Activated CD4-positive, CD25-positive, alpha-beta regulatory T cell treated with anti-CD3 and anti-CD28 coated beads, Interleukin-2, amount 50 U/mL, for 72 hours (primary cell): Measurements from ENCODE around the gene WDR83.
A peak's percentile ranks its signal among the peaks of the same experiment; 100 is the strongest.
"Not testable (repeated sequence)": the region's sequence is repeated elsewhere in the genome, so short reads cannot be mapped to it uniquely, and the experiment has no call there.

Experiments
- DNase-seq: peaks from one replicate; pipeline ENCODE4 v3.0.0; 2021

Gene WDR83

DNA sequence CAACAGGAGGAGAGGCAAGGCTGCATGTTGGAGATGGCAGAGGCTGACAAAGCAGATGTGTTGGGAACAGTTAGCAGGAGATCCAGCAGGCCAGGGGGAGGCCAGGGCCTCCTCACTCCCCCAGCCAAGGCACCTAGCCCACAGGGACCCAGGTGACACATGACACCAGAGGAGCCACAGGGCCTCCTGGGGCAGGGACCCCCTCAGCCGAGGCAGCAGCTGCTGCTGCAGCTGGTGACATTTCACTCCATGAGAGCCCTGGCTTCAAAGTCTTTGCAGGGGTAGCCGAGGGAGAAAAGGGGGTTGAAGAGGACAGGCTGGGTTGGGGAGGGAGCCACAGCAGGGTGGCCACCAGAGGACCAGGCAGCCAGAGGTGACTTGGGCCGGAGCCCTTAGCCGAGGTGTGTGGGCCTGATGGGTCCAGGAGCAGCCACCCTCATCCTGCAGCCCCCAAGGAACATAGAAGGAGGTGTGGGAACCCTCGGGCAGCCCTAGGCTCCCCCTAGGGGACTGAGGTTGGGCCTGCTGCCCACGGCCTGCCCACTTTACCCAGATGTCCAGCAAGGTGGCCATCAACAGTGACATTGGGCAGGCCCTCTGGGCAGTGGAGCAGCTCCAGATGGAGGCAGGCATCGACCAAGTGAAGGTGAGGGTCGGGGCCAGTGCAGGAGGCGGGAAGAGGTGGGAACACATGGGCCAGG is 21.0 kb downstream of the WDR83 start, which contains the start of gene GNG14:
Gene GNG14, plus strand, starts transcription at position 503 of the 701 bp plus-strand sequence. Its CDS starts 51 bp downstream, at position 554.
- DNase-seq: no peak

DNA sequence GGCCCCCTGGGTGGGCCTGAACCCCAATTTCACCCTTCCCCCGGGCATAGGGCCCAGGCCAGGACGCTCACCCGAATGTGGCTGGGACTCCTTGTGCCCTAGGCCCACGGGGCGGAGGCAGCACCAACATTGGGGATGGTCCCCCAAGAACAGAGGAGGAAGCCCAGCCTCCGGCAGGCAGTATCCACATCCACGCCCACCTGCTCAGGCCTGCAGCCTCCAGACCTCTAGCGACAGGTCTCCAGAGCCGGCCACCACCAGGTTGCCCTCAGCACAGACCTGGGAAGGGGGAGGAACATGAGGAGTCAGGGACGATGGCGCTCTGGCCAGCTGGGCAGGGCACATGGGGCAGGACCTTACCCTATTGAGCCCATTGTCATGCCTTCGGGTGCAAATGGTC is 22.4 kb downstream of the WDR83 start:
- no peak for DNase-seq

DNA sequence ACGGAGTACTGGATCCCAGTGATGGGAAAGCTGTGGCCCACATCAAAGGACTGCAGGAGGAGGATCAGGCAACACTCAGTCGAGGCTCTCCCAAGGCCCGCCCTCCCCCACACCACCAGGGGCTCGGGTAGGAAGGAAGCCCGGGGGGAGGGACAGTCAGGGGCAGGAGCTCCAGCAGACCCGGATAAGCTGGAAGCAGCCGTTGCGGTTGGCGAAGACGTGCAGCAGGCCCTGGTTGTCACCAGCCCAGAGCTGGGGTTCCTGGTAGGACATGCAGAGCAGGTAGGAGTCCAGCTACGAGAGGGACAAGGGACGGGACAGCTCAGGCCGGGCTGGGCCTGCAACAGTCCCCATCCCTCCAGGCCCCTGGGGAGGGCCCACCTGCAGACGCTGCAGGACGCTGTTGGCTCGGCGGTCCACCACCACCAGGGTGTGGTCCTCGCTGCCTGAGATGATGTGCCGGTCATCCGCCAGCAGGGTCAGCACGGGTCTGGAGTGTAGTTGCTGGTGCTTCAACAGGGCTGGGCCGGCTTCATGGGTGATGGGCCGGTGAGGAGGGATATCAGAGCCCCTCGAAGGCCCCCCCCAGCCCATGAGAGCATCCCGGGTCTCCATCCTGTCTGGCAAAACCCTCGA is 23.1 kb downstream of the WDR83 start:
- DNase-seq: no peak

DNA sequence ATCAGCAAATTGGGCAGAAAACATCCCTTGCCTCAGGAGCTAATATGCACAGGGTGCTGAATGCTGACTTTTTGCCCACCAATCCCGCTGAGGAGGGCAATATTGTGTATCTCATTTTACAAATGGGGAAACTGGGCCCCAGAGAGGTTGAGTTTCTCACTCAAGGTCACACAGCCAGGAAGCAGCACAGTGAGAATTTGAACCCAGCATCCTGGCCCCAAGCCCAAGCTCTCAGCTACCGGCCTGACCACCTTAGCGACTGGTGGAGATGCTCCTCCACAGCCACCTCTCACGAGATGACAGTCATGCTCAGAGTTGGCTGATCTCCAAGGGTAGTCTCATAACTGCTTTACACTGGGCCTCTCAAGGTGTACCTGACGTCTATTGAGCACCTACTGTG is 26.4 kb downstream of the WDR83 start:
- DNase-seq: no peak

DNA sequence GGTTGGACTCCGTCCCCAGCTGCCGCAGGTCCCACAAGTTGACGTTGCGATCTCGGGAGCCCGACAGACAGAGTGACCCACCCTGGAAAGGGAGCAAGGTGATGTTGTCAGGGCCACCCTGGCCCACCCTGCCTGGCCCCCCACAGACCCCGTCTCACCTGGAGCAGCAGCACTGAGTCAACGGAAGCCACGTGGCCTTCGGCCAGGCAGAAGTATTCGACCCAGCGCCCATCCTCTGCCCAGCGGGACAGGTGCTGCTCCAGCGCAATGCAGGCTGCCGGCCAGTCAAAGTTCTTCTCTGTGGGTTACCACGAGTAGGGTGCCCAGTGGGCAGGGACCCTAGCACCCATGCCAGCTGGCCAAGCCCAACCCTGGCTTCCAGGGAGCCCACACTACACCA is 28.0 kb downstream of the WDR83 start:
- no peak for DNase-seq

DNA sequence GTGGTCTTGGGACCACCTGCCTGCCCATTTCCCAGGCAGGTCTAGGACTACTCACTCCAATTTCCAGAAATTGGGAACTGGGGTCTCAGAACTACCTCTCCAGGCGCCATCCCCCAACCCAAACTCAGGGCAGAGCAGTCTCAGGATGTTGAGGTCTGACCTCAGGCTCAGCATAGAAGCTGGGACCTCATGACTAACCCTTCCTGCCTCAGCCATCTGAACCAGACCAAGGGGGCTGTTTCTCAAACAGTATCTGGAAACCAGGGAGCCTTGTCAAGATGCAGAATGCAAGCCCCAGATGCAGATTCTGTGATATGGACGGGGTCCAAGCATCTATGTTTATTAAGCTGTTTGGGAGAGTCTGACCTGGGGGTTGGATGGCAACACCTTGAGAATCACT is 28.5 kb downstream of the WDR83 start:
- no peak for DNase-seq

DNA sequence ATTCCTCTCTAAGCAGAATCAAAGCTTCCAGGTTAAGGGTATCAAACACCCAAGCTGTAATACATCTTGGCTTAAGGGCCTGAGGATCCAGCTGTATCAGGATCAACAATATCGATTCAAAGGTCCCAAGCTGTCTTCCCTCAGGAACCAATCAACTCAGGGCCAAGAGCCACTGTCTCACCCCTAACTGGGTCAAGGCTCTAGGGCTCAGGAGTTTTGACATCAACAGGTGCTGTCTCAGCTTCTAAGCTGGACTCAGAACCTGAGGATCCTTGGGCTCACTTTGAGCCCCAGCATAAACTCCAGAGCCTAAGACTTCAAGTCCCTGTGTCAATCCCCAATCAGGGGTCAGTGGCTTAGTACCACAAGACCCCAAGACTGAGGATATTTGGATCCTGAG is 28.9 kb downstream of the WDR83 start:
- DNase-seq: no peak

DNA sequence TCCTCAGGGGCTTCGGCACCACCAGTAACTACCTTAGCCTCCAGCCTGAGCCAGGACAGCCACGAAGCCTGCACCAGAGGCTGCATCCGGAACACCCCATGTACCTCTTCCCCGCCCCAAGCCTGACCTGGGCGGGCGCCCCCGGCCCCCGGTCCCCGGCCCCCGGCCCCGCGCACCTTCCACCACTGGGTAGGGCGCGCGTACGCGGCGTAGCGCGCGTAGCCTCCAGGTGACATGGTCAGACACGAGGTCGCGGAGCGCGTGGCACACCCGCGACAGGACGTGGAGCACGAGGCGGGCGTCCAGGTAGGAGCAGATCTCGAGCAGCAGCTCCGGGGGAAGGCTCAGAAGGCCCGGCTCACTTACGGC is 29.4 kb downstream of the WDR83 start:
- DNase-seq: no peak

DNA sequence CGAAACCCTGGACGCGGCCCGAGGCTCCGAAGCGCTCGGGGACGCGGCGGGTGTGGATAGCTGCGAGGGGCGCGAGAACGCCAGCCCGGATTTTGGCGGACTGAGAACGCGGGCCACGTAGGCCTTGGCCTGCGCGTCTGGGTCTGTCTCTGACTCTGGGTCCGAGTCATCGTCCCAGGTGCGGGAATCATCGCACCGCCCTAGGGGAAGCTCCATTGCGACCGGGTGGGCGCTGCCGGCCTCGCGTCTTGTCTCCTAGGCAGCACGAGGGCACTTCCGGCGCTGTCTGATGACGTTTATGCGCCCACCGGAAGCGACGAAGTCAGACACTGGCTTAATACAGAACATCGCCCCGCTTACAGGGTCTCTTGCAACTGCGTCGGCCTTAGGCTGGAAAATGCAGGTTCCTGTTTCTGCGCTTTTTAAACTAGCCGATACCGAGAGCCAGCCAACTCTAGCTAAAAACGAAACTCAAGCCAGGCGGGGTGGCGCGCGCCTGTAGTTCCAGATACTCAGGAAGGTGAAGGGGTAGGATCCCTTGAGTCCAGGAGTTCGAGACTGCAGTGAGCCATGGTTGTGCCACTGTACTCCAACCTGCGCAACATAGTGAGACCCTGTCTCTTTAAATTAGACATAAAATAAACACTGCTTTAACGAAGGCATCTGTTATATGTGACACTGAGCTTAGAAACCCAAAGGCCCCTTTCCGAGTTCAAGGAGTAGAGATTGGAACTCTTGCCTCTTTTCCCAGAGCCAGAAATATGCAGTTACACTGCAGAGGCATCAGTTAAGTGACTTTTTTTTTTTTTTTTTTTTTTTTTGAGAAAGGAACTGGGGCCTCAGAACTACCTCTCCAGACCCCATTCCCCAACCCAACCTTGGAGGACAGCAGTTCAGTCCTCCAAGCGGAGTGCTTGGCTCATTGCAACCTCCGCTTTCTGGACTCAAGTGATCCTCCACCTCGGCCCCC is 30.0 kb downstream of the WDR83 start, which contains the start of gene FBXW9:
Gene FBXW9, minus strand, starts transcription at position 266 of the 970 bp plus-strand sequence. Its CDS starts 50 bp downstream, at position 216.
- peak; percentile 98 for DNase-seq

DNA sequence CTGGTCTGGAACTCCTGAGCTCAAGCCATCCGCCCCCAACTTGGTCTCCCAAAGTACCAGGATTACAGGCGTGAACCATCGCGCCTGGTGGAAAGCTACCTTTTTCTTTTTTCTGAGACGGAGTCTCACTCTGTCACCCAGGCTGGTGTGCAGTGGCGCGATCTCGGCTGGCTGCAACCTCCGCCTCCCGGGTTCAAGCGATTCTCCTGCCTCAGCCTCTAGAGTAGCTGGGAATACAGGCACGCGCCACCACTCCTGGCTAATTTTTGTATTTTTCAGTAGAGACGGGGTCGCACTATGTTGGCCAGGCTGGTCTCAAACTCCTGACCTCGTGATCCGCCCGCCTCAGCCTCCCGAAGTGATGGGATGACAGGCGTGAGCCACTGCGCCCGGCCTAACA is 30.8 kb downstream of the WDR83 start:
- not testable (repeated sequence) for DNase-seq

DNA sequence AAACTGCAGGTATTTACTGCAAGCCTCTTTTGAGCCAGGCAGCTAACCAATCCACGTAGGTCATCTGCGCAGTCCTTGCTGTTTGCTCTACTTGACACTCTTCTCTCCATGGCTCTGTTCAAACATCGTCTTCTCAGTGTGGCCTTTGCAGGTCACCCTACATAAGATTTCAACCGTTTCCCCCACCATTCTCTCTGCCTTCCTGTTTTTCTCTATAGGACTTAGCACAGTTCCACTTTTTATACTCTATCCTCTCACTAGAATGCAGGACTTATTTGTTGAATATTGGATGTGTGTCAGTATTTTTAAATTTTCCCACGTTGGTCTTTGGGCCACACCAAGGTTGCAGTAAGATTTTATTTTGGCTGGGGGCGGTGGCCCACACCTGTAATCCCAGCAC is 31.5 kb downstream of the WDR83 start:
- DNase-seq: no peak

DNA sequence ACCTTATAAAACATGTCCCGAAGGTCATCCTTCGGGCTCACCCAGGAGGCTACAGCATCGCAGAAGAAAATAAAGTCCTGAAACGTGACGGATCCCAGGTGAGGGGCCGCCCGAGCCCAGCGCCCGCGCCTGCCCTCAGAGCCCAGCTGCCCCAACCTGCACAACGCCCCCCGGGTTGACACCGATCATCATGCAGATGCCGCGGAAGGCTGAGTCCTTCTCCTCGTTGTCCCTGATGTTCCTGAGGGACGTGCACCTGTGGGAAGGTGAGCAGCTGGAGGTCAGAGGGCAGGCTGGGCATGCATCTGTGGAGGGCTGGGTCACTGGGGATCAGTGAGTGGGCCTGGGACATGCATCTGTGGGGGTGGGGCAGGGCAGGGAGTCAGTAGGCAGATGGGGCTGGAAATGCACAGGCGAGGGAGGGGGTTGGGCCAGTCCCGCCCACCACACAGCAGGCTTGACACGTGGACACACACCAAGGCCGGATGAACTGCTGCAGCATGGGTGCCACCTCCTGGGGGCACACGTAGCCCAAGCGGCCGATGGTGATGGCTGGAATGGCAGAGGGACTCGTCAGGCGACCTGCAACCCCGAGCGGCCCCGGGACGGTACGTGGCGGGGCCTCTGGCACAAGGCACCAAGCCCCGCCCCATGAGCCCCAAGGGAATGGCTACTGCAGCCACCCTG is 35.1 kb downstream of the WDR83 start:
- DNase-seq: no peak

DNA sequence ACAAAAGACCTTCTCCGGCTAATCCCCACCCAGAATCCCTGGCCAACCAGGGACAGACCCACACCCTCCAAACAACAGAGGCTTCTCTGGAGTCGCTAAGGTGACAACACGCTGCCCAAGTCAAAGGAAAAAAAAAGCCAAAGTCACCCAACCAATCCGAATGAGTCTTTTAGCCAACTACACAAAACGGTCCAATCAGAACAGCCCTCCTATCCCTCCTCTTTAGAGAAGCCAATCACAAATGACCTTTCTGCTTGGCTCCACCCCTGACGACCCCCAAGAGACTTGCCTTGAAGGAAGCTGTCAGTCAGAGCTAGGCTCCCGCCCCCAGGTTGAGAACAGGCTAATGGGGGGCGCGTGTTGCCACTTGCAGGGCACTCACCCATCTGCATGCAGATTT is 36.4 kb downstream of the WDR83 start:
- DNase-seq: no peak

DNA sequence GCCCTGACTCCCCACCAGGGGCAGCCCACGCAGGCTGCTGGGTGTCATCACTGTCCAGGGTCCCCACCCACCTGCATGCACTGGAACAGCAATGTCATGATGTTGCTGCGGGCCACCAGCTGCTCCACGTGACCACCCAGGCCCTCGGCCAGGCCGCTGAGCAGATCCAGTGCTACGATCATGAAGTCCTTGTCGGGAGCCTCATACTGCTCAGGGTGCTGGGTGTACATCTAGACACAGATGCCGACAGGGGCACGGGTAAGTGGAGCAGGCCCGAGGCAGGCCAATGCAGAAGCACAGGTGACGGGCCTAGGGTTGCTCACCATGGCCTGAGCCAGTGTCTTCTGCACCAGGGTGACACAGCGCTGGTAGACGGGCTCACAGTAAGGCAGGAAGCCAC is 38.6 kb downstream of the WDR83 start:
- no peak for DNase-seq

DNA sequence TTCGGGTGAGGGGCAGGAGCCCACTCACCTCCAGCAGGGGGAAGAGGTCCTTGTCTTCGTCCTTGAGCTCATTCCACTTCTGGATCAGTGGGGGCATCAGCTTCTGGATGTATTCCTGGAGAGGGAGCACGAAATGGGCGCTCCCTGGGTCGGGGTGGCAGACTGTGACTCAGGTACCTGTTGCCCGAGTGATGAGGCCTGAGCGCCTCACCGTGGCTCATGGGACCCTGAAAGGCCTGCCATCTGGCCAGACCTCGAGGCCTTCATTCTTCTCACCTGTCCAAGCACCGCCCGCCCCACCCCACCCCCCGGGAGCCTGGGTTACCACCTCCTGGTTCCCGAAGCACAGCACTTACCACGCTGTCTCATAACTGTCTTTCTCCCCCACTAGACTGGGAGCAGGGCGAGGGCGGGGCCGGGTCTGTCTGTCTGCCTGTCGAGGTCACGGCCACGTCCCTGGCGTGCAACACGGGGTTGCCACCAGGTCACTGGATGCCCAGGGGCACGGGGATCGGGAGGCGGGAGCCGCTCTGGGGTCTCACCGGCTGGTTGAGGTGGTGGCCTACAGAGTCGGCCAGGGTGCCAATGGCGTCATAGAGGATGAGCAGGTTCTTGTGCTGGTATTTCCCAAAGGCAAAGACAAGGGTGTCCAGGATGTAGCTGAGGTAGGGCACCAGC is 39.2 kb downstream of the WDR83 start:
- DNase-seq: no peak

DNA sequence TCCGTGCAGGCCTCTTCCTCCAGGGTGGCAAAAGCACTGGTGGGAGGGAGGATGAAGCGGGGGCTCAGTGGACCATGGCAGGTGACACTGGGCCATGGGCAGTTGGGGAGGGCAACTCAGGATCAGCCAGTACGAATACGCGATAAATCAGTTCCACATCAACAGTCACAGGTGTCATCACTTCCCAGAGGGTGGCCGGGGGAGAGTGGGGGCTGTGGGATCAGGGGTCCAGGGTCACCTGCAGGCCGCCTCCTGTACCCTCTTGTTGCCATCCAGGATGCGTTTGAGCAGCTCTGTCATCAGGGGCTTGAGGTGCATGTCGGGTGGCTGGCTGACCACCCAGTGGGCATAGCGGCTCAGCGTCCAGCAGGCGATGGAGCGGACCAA is 39.7 kb downstream of the WDR83 start:
- no peak for DNase-seq

DNA sequence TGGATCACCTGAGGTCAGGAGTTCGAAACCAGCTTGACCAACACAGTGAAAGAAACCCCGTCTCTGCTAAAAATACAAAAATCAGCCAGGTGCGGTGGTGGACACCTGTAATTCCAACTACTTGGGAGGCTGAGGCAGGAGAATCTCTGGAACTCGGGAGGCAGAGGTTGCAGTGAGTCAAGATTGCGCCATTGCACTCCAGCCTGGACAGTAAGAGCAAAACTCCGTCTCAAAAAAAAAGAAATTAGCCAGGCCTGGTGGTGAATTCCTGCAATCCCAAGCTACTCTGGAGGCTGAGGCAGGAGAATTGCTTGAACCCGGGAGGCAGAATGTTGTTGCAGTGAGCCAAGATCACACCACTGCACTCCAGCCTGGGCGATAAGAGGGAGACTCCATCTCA is 42.0 kb downstream of the WDR83 start:
- no peak for DNase-seq

DNA sequence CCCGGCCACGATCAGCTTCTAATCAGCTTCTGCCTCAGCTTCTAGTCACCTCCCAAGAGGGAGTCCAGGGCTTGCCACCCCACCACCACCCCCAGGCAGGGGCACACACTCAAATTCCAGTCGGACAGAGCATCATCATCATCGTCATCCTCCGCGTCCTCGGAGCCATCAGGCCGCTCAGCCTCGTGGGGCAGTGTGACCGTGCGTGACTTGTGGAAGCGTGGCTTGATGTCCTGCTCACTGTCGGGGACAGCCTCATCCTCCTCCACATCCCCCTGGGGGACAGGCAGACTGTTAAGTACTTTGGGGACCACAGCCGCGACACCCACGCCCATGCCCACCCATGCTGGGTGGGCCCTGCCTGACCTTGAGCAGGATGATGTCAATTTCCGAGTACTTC is 44.6 kb downstream of the WDR83 start:
- DNase-seq: no peak

DNA sequence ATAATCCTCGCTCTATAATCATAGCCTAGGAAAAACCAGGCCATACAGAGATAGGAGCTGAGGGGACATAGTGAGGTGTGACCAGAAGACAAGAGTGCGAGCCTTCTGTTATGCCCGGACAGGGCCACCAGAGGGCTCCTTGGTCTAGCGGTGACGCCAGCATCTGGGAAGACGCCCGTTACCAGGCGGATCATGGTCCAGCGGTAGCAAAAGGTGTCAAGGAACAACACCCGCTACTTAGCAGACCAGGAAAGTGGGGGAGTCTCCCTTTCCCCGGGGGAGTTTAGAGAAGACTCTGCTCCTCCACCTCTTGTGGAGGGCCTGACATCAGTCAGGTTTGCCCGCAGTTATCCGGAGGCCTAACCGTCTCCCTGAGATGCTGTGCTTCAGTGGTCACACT is 45.5 kb downstream of the WDR83 start:
- DNase-seq: not testable (repeated sequence)

DNA sequence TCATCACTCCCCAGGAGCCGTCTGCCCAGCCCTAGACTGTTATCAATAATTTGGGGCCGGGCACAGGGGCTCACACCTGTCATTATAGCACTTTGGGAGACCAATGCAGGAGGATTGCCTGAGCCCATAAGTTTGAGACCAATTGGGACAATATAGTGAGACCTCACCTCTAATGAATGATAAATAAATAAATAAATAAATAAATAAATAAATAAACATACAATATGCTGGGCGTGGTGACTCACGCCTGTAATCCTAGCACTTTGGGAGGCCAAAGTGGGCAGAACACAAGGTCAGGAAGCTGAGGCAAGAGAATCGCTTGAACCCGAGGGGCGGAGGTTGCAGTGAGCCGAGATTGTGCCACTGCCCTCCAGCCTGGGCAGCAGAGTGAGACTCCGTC is 46.7 kb downstream of the WDR83 start:
- not testable (repeated sequence) for DNase-seq

DNA sequence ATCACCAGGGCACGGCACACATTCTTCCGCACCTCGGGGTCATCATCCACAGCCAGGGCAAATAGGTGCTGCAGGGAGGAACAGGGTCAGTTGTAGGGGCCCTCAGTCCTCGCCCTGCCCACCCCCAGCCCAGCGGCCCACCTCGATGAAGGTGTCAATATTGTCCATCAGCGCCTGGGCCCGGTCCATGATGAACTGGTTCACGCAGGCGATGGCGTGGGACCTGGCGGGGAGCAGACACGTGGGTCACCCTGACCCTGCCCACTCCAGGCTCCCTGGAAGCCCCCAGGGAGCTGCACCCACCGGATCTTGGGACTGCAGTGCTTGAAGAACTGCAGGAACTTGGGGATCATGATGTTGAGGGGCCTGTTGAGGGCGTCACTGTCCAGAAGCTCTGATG is 48.5 kb downstream of the WDR83 start:
- no peak for DNase-seq

DNA sequence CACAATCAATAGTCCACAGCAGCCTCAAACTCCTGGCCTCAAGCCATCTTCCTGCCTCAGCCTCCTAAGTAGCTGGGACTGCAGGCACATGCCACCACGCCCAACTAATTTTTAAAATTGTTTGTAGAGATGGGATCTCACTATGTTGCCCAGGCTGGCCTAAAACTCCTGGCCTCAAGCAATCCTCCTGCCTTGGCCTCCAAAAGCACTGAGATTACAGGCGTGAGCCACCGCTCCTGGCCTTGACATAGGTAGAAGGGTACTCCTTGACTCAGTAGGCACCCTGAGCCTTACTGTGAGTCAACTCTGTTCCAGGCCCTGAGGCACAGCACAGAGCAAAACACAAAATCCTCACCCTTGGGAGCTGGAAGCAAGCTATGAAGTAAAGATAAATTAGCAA is 49.3 kb downstream of the WDR83 start:
- no peak for DNase-seq
